Esophagus (tissue), 2 donors: ENCODE results near the gene SPRED3. TPM values are rescaled to one million over a fixed set of nuclear protein-coding genes. Genes with fewer than 3 reads are reported as not detected.
A peak's percentile ranks its signal among the peaks of the same experiment; 100 is the strongest.

Experiments used
- H3K27ac ChIP-seq, 2 donors: one replicate each; pipeline ENCODE4 v1.5.1; 2013; ENCODE audit warnings: low read depth in 2 of 2, mild to moderate bottlenecking in 2 of 2, inconsistent platforms in 1 of 2, low read length in 1 of 2, moderate library complexity in 1 of 2
- H3K27me3 ChIP-seq, 2 donors: one replicate each; pipeline ENCODE4 v1.6.1; 2013; ENCODE audit warnings: low read length in 2 of 2, control low read depth in 1 of 2, mild to moderate bottlenecking in 1 of 2; ENCODE audit not compliant: insufficient read depth in 2 of 2, control insufficient read depth in 1 of 2
- H3K36me3 ChIP-seq, 2 donors: one replicate each; pipeline ENCODE4 v1.6.1; 2013; ENCODE audit warnings: low read length in 1 of 2; ENCODE audit not compliant: control insufficient read depth in 2 of 2, insufficient read depth in 2 of 2
- H3K4me1 ChIP-seq, 2 donors: one replicate each; pipeline ENCODE4 v1.6.1; 2013; ENCODE audit warnings: low read length in 1 of 2; ENCODE audit not compliant: control insufficient read depth in 2 of 2, insufficient read depth in 2 of 2
- H3K4me3 ChIP-seq, 2 donors: one replicate each; pipeline ENCODE4 v1.5.1; 2013; ENCODE audit warnings: low read length in 2 of 2, mild to moderate bottlenecking in 2 of 2, low read depth in 1 of 2, moderate library complexity in 1 of 2
- H3K9me3 ChIP-seq, 2 donors: one replicate each; pipeline ENCODE4 v1.6.1; 2013; ENCODE audit warnings: mild to moderate bottlenecking in 2 of 2, low read depth in 1 of 2, low read length in 1 of 2, moderate library complexity in 1 of 2; ENCODE audit not compliant: control insufficient read depth in 2 of 2, insufficient read depth in 1 of 2
- WGBS, 2 donors: extraction: QIAGEN DNeasy Blood & Tissue Kit; methylation state at CpG; one replicate each; pipeline ENCODE4 v1.1.7; 2013; 5-methylcytosine and 5-hydroxymethylcytosine counted together
- polyA plus RNA-seq, 2 donors: library from polyadenylated mRNA; stranded (reverse); fragments of 200-250 nt; gene quantifications; one replicate each; pipeline ENCODE4 v1.2.3, GENCODE V29; 2013
- donor health status: healthy with polysubstance abuse.
- donor health status: Bipolar disorder and iron deficiency.

SPRED3 gene
- polyA plus RNA-seq, 2 donors: 0.24 to 0.37 TPM

DNA sequence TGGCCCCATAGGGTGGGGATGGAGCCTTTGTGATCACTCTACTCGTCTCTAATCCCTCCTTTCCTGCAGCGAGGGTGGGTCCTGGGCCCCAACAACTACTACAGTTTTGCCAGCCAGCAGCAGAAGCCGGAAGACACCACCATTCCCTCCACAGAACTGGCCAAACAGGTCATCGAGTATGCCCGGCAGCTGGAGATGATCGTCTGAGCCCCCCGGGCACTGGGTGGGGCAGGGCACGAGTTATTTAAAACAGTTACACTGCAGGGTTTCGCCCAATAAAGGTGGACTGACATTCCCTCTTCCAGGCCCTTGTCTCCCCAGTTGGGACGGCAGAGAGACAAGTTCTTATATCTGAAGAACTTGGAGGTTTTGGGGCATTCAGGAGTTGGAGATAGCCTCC, 5.3 kb upstream of the SPRED3 start:
- Histone ChIP-seq H3K27ac (peak overlapping the region in 1 of 2 donors; percentile 33), H3K9me3 (no peaks in the 10 kb centered on the region), H3K4me3 (no peak overlapping the region), H3K36me3 (peaks cover 17 to 42% of the 10 kb centered on the region in 2 donors), H3K4me1 (peaks cover 5 to 17% of the 10 kb centered on the region in 2 donors), H3K27me3 (no peaks in the 10 kb centered on the region)
- 60 to 63% methylated on average over 10 of the region's 10 CpGs for WGBS, 2 donors

GRCh38 chr19:38383743-38384142, 4.8 kb upstream of the SPRED3 start:
- H3K36me3 ChIP-seq: peaks cover 17 to 42% of the 10 kb centered on the region in 2 donors
- no peaks in the 10 kb centered on the region for H3K27me3 ChIP-seq

DNA sequence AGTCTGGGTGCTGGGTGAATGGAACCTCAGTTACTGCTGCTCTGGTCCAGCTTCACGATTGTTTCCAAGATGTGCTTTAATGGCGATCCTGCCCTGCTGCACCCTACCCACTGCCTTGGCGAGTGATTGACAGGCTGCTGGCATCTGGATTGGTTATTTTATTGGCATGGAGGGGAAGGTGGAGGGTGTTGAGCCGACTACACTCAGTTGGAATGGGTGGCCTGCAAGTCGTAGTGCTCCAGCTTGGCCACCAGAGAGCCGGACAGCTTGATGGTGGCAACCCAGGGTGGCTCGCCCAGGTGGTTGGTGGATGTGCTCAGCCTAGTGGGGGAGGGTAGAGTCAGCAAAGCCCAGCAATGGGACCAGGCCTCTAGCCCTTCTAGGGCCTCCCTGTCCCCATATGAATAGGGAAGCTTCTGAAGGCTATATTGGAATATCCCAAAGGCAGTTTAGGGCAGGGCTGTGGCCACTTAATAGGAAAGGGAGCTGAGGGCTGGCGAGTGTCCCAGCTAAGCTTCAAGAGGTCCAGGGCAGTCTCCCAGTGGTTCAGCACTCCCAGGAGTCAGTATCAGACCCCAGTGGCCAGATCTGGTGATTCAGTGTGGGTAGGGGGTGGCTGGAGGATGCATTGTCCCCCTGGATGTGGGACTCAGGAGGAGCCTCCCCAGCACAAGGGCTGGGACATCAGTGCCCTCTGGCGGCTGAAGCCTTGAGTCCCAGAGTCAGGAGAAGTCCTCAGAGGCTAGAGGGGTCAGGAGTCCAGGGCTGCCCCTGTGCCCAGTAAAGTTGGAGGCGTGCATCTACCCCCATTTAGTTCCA, 4.1 kb upstream of the SPRED3 start:
- 79 to 85% methylated on average over 10 of the region's 10 CpGs for WGBS, 2 donors
- Histone ChIP-seq H3K36me3 (peaks cover 17 to 38% of the 10 kb centered on the region in 2 donors), H3K4me3 (no peak overlapping the region), H3K9me3 (no peaks in the 10 kb centered on the region), H3K4me1 (peaks cover 5 to 17% of the 10 kb centered on the region in 2 donors), H3K27ac (no peak overlapping the region), H3K27me3 (no peaks in the 10 kb centered on the region)

More at GRCh38 chr19:38383743-38384142, 4.8 kb upstream of the SPRED3 start:
- 94 to 96% methylated on average over 2 of the region's 2 CpGs for WGBS, 2 donors
- Histone ChIP-seq H3K4me3 (no peak overlapping the region), H3K27ac (no peak overlapping the region), H3K9me3 (no peaks in the 10 kb centered on the region), H3K4me1 (peaks cover 5 to 17% of the 10 kb centered on the region in 2 donors)

DNA sequence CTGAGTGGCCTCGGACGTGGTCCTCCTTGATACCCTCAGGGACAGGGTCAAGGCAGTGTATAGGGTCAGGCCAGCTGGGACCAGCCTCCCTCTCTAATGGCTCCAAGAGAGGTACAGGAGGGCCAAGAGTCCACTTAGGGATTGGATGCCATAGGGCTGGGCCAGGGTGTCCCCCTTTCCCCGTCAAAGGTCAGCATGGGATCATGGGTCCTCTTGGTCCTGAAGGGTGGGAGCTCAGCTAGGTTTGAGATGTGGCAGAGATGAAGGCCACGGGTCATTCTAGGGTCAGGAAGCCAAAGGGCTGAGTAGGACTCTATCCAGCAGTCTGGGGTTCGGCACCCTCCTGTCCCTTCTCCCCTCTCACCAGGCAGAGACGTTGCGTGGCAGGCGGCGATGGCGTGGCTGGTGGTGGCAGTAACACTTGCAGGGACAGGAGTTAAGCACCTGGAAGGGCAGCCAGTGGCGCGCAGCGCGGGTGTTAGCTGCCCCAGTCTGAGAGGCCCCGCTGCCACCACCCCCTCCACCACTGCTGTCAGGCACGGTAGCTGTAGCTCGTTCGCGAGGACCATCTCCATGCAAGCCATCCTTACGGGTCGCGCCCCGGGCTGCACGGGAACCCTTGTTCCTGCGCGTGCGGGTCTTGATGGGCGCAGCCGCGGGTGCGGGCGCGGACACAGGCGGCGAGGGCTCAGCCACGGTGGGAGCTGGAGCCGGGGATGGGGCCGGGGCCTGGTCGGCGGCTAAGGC, 3.3 kb upstream of the SPRED3 start:
- no peak overlapping the region for H3K27ac ChIP-seq
- H3K36me3 ChIP-seq: peaks cover 17 to 34% of the 10 kb centered on the region in 2 donors
- H3K4me3 ChIP-seq: no peak overlapping the region
- no peaks in the 10 kb centered on the region for H3K9me3 ChIP-seq
- peaks cover 5 to 17% of the 10 kb centered on the region in 2 donors for H3K4me1 ChIP-seq
- no peaks in the 10 kb centered on the region for H3K27me3 ChIP-seq
- 77 to 87% methylated on average over 37 to 40 of the region's 40 CpGs for WGBS, 2 donors

DNA sequence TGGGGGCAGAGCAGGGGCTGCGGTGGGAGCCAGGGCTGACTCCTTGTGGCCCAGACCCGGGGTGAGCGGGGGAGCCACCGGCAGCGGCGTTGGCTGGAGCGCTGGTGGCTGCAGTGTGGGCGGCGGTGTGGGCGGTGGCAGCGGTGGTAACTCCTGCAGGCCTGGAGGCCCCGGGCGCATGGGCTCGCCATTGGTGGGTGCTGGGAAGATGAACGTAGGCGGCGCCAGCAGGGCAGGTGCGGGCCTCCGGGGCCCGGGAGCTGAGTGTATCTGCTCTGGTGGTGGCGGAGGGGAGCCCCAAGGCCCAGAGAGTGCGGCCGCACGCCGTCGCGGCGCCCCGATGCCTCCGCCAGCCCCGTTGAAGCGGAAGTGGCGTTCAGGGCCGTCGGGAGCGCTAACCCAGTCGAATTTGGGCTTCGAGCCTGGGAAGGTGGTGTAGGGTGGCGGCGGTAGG, 2.7 kb upstream of the SPRED3 start:
- Histone ChIP-seq H3K36me3 (peaks cover 17 to 29% of the 10 kb centered on the region in 2 donors), H3K27ac (no peak overlapping the region), H3K4me3 (no peak overlapping the region), H3K4me1 (peaks cover 5 to 17% of the 10 kb centered on the region in 2 donors), H3K27me3 (no peaks in the 10 kb centered on the region), H3K9me3 (no peaks in the 10 kb centered on the region)
- 55 to 75% methylated on average over 38 to 40 of the region's 40 CpGs for WGBS, 2 donors

DNA sequence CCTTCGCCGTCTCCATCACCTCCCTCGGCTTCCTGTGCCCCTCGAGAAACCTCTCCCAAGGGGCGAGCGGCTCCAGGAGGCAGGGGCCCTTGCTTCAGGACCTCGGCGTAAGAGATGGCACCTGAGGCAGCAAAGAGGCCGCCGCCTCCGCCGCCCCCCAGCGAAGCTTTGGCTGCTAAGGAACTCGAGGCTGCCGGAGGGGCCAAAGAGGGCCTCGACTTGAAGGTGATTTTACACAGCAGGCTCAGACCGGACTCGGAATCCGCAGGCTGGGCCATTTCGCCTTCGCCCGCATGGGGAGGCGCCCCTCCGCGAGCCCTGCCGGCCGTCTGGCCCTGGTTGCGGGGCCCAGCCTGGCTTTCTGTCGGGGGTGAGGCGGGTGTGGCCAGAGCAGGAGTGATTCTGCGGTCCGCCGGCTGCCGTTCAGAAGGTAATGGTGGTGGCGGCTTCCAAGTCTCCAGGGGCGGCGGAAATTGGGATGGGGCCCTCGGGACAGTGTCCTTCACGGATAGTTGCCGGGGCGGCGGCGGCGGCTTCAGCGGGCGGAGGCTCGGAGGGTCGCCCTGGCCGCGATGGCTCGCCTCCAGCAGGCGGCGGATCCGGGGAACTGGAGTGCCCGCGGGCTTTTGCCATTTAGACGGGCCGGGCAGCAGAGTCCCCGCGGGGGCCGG, 2.1 kb upstream of the SPRED3 start:
- no peak overlapping the region for H3K27ac ChIP-seq
- H3K4me1 ChIP-seq: peaks cover 5 to 17% of the 10 kb centered on the region in 2 donors
- peaks cover 14 to 23% of the 10 kb centered on the region in 2 donors for H3K36me3 ChIP-seq
- no peak overlapping the region for H3K4me3 ChIP-seq
- no peaks in the 10 kb centered on the region for H3K27me3 ChIP-seq
- no peaks in the 10 kb centered on the region for H3K9me3 ChIP-seq
- 44 to 49% methylated on average over 52 to 61 of the region's 61 CpGs for WGBS, 2 donors

DNA sequence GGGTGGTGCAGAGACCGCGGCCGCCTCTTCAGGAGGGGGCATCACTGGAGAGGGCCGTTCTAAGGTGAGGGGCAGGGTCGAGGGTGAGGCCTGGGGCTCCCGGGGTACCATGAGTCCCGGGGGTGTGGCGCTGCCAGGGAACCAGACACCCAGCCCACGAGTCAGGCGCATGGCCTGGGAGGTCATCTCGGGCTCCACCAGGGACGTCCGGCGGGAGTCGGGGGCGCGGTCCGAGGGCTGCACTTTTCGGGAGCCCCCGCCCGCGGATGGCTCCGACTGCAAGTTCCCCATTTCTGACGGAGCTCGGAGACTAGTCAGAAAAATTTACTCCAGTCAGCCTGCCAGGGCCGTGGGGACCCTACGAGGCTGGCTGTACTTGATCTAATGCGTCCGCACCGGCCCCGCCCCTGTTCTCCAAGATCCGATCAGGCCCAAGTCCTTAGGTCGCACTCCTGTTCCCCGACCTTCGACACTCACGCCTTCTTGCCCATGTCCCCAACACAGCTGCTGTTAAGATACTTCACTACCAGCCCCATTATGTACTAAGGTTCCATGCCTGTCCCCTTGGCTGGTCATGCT, 1.4 kb upstream of the SPRED3 start:
- peaks cover 8 to 17% of the 10 kb centered on the region in 2 donors for H3K36me3 ChIP-seq
- H3K9me3 ChIP-seq: no peaks in the 10 kb centered on the region
- H3K4me1 ChIP-seq: peaks cover 5 to 17% of the 10 kb centered on the region in 2 donors
- no peaks in the 10 kb centered on the region for H3K27me3 ChIP-seq
- peak overlapping the region; percentile 48 to 50 for H3K4me3 ChIP-seq
- 6 to 9% methylated on average over 34 to 36 of the region's 36 CpGs for WGBS, 2 donors
- peak overlapping the region in 1 of 2 donors; percentile 77 for H3K27ac ChIP-seq

DNA sequence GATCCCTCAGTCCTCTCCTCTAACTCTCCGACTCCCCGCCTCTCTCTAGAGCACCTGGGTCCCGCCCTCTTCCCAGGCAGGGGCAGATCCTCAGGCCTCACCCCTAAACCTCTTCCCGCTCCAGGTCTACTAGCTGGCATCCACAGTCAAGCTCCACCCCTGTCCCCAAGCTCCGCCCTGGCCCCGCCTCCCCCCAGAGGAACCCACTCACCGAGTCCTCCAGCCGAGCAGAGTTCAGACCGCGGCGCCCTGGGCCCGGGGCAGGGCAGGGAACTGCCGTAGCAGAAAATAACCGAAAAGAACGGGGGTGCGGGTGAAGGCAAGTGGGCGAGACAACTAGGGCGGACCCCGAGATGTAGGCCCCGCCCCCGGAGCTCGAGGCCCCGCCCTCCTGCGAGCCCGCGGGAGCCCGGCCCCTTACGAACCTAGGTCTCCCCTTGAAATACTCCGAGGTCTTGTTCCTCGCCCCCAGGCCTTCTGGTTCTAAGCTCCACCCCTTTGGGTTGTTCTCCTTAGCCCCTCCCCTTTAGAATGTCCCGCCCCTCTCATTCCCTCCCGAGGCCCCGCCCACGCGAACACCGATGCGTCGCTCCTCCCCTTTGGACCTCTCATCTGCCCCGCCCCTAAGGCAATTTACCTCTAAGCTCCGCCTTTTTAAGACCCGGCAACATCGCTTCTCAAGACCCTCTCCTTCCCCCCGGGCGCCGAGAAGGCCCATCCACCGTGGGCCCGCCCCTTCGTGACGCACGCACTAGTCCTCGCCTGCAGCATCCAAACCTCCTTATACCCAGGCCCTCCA, 748 bp upstream of the SPRED3 start, which contains the start of gene GGN:
Gene GGN, minus strand, starts transcription at position 485 of the 799 bp plus-strand sequence. CDS start 773 bp downstream, outside the sequence.
- Histone ChIP-seq H3K4me3 (peak within 1 kb of the TSS; percentile 48 to 50), H3K27ac (peak within 1 kb of the TSS; percentile 49 to 77), H3K27me3 (no peaks in the 10 kb centered on the region), H3K9me3 (no peaks in the 10 kb centered on the region), H3K36me3 (peaks cover 3 to 12% of the 10 kb centered on the region in 2 donors), H3K4me1 (peaks cover 5 to 17% of the 10 kb centered on the region in 2 donors)
- 1% methylated on average over 50 to 51 of the region's 51 CpGs for WGBS, 2 donors
